Midbrain (tissue), 1 donor: Measurements from ENCODE around the gene KLHL18.
"Not testable (repeated sequence)": the region's sequence is repeated elsewhere in the genome, so short reads cannot be mapped to it uniquely, and the experiment has no call there.

ENCODE experiments used
- DNase-seq: peaks from one replicate; lab custom pipeline; 2025; lab: John Stamatoyannopoulos, UW

KLHL18 gene

DNA sequence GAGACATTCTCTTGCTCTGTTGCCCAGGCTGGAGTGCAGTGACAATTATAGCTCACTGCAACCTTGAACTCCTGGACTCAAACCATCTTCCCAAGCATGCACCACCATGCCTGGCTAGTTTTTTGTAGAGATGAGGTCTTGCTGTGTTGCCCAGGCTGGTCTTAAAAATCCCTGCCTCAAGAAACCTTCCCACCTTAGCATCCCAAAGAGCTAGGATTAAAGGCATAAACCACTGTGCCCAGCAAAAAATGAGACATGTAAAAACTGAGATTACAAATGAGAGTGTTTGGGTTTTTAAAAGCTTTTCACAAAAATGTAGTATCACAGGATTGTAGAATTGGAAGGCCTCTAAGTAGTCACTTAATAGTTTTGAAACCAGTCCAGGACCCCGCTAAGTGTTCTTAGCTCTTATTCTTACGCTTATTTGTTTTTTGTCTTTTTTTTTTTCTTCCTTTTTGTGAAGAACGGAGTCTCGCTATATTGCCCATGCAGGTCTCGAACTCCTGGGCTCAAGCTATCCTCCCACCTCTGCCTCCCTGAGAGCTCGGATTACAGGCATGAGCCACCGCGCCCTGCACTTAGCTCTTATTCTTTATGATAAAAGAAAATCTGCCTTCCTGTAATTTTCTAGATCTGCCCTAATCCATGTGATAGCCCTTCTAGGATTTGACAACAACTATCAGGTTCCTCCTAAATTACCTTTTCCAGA, 31.5 kb downstream of the KLHL18 start:
- DNase-seq: no peak

- peak; percentile 16 for DNase-seq
Observed at GRCh38 chr3:47315069-47315647, 32.4 kb downstream of the KLHL18 start.

GRCh38 chr3:47316151-47316550, 33.4 kb downstream of the KLHL18 start:
- not testable (repeated sequence) for DNase-seq

DNA sequence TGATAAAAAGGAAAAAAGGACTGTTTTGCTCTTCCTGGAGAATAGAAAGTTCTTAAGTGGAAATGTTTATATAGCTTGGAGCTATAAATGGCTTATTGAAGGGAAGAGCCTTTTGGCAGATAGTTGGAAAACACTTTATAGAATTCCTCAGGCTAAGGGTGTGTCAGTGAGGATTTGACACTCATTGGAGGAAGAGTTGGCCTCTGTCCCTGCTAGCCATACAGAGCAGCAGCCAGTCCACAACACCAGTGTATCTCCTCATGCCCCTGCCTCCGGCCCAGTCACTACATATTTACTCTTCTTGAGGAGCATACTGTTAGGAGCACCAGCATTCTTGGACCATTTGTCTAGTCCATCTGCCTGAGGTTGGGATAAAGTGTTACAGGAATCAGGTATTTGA, 36.2 kb downstream of the KLHL18 start:
- DNase-seq: no peak

DNA sequence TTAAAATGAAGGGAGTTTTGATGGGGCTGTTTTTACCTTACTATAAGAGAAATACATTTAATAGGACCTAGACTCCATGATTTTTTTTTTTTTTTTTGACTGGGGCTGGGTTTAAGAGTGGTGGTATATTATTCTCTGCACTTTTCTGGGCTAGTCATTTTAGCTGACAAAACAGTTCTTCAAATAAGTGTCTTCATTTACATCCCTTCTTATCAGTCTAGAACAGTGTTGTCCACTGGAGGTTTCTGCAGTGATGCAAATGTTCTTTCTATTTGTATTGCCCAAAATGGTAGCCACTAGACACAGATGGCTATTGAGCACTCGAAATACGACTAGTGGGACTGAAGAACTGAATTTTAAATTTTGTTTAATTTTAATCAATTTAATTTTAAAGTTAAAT, 37.2 kb downstream of the KLHL18 start:
- DNase-seq: no peak

GRCh38 chr3:47323431-47324277, 40.9 kb downstream of the KLHL18 start:
- no peak for DNase-seq

DNA sequence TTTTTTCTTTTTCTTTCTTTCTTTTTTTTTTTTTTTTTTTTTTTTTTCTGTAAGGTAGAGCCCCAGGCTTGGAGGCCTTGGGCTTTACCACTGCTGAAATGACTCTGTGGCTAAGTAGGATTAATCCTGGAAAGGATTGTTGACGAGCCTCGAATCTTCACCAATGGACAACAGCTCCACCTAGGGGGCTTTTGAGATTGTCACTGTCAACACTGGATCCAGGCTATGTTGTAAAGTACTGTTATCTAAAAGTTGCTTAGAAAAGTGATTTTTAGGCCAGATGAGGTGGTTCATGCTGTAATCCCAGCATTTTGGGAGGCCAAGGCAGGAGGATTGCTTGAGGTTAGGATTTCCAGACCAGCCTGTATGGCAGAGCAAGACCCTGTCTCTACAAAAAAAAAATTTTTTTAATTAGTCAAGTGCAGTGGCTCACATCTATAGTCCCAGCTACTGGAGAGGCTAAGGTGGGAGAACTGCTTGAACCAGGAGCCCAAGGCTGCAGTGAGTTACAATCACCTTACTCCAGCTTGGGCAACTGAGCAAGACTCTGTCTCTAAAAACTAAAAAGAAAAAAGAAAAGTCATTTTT, 41.6 kb downstream of the KLHL18 start:
- peak; percentile 82 for DNase-seq

GRCh38 chr3:47333907-47334306, 51.2 kb downstream of the KLHL18 start:
- no peak for DNase-seq

- DNase-seq: no peak
Observed at GRCh38 chr3:47337656-47338055, 54.9 kb downstream of the KLHL18 start.

GRCh38 chr3:47339951-47340350, 57.2 kb downstream of the KLHL18 start:
- no peak for DNase-seq

GRCh38 chr3:47340866-47341265, 58.1 kb downstream of the KLHL18 start:
- no peak for DNase-seq

GRCh38 chr3:47342151-47342550, 59.4 kb downstream of the KLHL18 start:
- no peak for DNase-seq

- DNase-seq: no peak
Observed at GRCh38 chr3:47342812-47343211, 60.1 kb downstream of the KLHL18 start.

DNA sequence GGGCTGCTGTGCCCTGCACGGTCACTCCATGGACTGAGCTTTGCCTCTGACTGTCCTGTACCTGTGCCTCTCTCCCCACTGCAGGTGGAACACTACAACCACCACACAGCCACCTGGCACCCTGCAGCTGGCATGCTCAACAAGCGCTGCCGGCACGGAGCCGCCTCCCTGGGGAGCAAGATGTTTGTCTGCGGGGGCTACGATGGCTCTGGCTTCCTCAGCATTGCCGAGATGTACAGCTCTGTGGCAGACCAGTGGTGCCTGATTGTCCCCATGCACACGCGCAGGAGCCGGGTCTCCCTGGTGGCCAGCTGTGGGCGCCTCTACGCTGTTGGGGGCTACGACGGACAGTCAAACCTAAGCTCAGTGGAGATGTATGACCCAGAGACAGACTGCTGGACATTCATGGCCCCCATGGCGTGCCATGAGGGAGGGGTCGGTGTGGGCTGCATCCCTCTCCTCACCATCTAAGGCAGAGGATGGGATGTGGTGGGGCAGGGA, 60.8 kb downstream of the KLHL18 start:
- DNase-seq: no peak

GRCh38 chr3:47344971-47345370, 62.2 kb downstream of the KLHL18 start:
- DNase-seq: no peak

DNA sequence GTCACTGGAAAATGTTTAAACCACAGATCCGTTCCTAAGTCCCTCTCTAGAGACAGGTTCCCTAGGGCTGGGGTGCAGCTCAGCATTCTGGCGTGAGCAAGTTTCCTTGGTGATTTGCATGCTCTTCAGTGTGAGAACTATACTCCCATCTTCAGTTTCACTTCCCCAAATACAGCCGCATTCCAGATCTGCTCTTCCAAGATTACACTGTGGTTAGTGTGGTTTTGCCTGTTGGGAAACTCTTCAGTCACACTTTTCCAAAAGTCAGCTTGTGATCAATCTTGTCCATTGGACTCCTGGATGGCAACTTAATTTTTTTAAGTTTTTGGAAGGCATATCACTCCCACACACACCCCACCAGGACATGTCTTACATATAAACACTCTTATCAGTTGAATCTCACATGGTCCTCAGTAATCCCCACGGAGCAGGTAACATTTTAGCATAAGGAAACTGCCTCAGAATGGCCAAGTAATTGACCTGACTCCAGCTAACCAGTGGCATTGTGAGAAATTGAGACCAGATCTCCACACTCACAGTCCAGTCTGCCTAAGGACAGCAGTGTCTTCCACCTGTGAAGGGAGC, 64.6 kb downstream of the KLHL18 start:
- peak; percentile 6 for DNase-seq

DNA sequence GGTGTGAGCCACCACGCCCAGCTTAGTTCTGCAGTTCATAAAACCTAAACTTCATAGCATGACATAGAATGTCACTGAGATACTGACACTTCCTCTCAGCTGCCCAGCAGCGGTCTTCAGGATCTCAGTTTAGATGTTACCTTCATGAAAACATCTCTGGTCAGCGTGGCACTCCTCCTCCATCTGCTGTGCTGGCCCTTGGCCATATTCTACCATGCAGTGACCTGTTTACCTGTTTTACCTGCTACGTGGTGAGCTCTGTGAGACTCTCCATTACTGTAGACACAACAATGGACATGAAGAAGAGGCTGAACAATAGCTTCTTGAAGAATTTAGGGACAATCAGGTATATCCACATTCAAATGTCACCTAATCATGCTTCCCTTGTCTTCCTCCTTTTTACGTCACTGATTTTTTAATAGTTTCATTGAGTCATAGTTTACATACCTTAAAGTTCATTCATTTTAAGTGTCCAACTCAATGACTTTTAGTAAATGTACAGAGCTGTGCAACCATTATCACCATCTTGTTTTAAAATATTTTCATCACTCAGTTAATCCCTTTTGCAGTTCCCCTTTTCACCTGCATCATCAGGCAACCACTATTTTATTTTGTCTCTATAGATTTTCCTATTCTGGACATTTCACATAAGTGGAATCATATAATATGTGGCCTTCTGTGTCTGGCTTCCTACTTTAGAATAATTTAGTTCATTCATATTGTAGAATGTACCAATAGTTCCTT, 65.8 kb downstream of the KLHL18 start:
- DNase-seq: no peak

DNA sequence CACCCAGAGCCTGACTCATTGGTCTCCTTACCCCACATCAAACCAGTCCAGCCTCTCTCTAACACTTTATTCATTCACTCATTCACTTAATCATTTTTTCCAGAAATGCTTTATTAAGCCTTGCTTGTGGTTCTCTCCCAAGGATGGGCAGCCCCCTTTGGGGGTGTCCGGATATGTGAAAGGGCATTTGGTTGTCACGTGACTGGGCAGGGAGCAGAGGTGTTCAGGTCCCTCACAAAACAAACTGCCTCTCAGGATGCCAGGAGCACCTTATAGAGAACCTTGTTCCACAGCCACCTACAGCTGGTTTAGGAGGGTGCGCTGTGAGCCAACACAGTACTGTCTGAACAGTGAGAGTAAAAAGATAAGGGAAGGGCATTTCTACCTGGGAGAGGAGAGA, 72.3 kb downstream of the KLHL18 start:
- no peak for DNase-seq

DNA sequence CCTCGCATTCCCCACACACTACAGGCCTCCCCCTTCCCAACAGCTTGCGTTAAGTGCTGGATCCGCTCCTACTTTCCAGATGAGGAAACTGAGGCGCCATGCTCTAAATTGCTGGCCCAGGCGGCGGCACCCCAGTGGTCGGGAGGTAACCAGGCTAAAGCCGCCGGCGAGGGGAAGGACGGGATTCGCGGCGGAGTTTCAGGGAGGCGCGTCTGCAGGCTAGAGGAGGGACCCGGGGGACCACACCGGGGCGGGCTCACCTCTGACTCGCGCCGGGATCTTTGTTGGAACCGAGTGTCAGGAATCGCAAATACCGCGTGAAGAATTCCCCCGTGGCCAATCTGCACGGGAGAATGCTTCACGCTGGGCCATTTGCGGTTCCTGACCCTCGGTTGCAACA, 73.5 kb downstream of the KLHL18 start:
- DNase-seq: no peak

GRCh38 chr3:47359323-47359722, 76.6 kb downstream of the KLHL18 start:
- DNase-seq: no peak

DNA sequence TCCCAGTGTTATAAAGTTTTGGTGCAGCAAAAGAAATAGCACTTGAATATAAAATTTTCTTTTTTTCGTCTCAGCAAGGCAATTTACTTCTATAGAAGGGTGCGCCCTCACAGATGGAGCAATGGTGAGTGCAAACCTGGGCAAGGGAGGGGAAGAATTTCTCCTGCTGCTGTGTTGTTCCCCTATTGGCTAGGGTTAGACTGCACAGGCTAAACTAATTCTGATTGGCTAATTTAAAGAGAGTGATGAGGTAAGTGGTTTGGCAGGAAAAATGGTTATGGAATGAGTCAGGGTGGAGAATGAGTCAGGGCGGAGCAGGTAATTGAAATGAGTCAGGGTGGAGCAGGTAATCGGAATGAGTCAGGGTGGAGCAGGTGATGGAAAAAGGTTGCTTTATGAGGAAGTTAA, 77.4 kb downstream of the KLHL18 start:
- DNase-seq: not testable (repeated sequence)
